Natural killer cell (primary cell): Measurements from ENCODE around the gene MAP4K4. TPM values are rescaled to one million over a fixed set of nuclear protein-coding genes. Genes with fewer than 3 reads are reported as not detected.

Experiments
- ATAC-seq, 3 donors: fragments of 150-1000 bp in 2 of 3; fragments of 200-7000 bp in 1 of 3; cut with Tn5 transposase; 1 replicate in 1 of 3; 2 replicates in 2 of 3; pipeline ENCODE4 v1.10.0; 2021; ENCODE audit warnings: mild to moderate bottlenecking in 2 of 3, moderate library complexity in 2 of 3
- DNase-seq, 2 donors: peaks; one replicate each; pipeline versions ENCODE4 v3.0.0 to v3.0.0-alpha.2; 2013 to 2021; ENCODE audit warnings: mixed read lengths in 1 of 2
- H3K27ac ChIP-seq: one replicate; pipeline ENCODE4 v1.5.1; 2013; ENCODE audit warnings: mild to moderate bottlenecking, low read length
- H3K27me3 ChIP-seq: one replicate; pipeline ENCODE4 v1.6.1; 2013; ENCODE audit warnings: low read length; ENCODE audit not compliant: control insufficient read depth, insufficient read depth
- H3K36me3 ChIP-seq: one replicate; pipeline ENCODE4 v1.6.1; 2013; ENCODE audit warnings: low read length; ENCODE audit not compliant: control insufficient read depth, insufficient read depth
- H3K4me1 ChIP-seq: one replicate; pipeline ENCODE4 v1.6.1; 2013; ENCODE audit warnings: low read length; ENCODE audit not compliant: control insufficient read depth, insufficient read depth
- H3K4me3 ChIP-seq: one replicate; pipeline ENCODE4 v1.5.1; 2013; ENCODE audit warnings: low read length
- H3K9me3 ChIP-seq: one replicate; pipeline ENCODE4 v1.6.1; 2013; ENCODE audit warnings: low read length; ENCODE audit not compliant: control insufficient read depth, insufficient read depth
- H3K27ac Mint-ChIP-seq, 2 donors: one replicate each; pipeline ENCODE4 v1.8.0; 2022; ENCODE audit warnings: mild to moderate bottlenecking in 2 of 2, mixed read lengths in 2 of 2, moderate library complexity in 1 of 2
- H3K27me3 Mint-ChIP-seq, 2 donors: one replicate each; pipeline ENCODE4 v1.8.0; 2022; ENCODE audit warnings: low read depth in 2 of 2, mixed read lengths in 2 of 2
- H3K36me3 Mint-ChIP-seq: one replicate; pipeline ENCODE4 v1.8.0; 2022; ENCODE audit warnings: mixed read lengths
- H3K4me1 Mint-ChIP-seq, 2 donors: one replicate each; pipeline ENCODE4 v1.8.0; 2022; ENCODE audit warnings: mixed read lengths in 2 of 2
- H3K4me3 Mint-ChIP-seq: one replicate; pipeline ENCODE4 v1.8.0; 2022; ENCODE audit warnings: mild to moderate bottlenecking, moderate library complexity, mixed read lengths
- H3K9me3 Mint-ChIP-seq, 2 donors: one replicate each; pipeline ENCODE4 v1.8.0; 2022; ENCODE audit warnings: mixed read lengths in 2 of 2
- CTCF ChIP-seq: fragments of 200-600 bp; IDR thresholded peaks from one replicate; pipeline ENCODE4 v1.8.0; 2022; ENCODE audit warnings: antibody characterized with exemption
- WGBS: methylation state at CpG from one replicate; pipeline ENCODE4 v1.1.7; 2013; ENCODE audit warnings: missing lambda C conversion rate; ENCODE audit not compliant: insufficient coverage; 5-methylcytosine and 5-hydroxymethylcytosine counted together
- intact Hi-C: fragments of 100-400 bp; cut with micrococcal nuclease; formaldehyde crosslinking; loops from one replicate; pipeline ENCODE4 v1.14.2; 2022
- total RNA-seq, 4 donors: library from RNA; stranded (reverse); fragments of 120-200 nt in 1 of 4; gene quantifications; one replicate each; pipeline versions ENCODE4 v1.2.3 to v1.2.4, GENCODE V29; 2013 to 2022

The MAP4K4 gene
- total RNA-seq, 3 donors from 2014 or later (not counting 1 experiment from before 2014, with no cell fraction given): 60.2 to 80.3 (median 66.5) TPM

DNA sequence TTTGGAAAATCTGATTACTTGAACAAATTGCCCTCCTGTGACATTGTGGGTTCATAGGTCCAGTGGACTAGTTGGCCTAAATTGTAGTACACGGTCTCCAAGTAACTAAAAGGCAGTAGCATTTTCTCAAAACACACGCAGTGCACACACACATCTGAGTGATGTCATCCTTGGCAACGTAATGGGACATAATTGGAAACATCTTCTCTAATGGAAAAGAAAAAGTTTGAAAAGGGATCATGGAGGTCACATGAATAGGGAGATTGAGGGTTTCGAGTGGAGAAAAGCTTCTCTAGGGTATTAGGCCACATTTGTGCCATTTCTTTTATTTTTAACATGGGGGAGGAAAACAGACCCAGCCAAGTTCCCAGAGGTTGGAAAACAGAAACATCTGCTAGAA is 93.3 kb downstream of the MAP4K4 start:
- no peak for TF ChIP-seq CTCF
- Mint-ChIP-seq H3K4me3 (no peak overlapping the region), H3K4me1 (peaks cover 58% of the 10 kb centered on the region in 2 donors), H3K9me3 (no peaks in the 10 kb centered on the region), H3K36me3 (no peaks in the 10 kb centered on the region), H3K27me3 (no peaks in the 10 kb centered on the region), H3K27ac (no peak overlapping the region)
- intact Hi-C loops: no loop called here
- Histone ChIP-seq H3K4me1 (no peaks in the 10 kb centered on the region), H3K9me3 (no peaks in the 10 kb centered on the region), H3K4me3 (no peak overlapping the region), H3K27ac (no peak overlapping the region), H3K27me3 (no peaks in the 10 kb centered on the region), H3K36me3 (peaks cover 3% of the 10 kb centered on the region)
- WGBS: 95% methylated on average over 4 of the region's 4 CpGs
- no peak for DNase-seq
- ATAC-seq: no peak

DNA sequence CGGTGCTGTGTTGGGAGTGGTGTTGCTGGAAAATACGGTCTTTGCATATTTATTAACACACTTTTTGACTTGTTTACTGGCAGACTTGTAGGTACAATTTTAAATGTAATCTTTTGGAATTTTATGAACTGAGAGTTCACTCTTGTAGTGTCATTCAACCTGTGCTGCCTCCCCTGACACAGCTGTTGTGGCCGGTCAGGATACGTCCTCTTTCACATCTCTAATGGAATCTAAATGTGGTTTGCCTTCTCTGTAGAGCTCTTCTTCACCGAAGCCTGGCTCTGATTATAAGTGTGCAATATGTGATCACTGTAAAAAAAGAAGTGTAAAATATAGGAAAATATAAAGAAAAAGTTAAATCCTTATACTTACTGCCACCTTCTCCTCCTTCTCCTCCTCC is 94.7 kb downstream of the MAP4K4 start:
- intact Hi-C loops: no loop called here

DNA sequence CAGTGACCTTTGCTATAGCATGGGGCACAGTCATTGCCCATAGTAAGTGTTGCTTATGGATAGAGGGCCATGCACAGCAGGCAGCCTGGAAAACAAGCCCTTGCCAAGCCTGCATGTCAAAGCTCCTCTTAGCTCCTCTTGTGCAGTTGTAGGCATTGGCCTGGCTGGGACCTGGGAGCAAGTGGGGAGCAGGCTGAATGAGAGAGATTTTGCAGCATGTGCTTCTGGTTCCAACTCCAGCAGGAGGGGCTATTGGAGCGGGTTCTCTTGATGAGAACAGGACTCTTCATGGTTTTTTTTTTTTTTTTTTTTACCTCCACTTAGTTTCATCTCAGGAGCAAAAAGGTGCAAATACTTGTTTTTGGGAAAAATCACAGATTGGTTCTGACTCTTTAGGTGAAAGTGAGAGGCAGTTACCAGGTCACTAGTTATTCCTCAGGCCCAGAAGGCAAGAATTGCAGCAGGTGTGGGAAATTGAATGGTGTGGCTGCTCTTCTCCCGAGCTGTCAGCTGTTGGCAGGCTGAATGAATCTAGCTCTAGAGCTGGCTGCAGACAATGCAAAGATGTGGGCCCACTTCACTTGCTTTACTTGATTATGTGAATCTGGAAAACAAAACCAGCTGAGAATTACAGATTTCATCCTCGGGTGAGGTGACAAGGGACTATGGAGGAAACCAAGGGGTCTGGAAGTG is 95.9 kb downstream of the MAP4K4 start:
- no peak for TF ChIP-seq CTCF
- Mint-ChIP-seq H3K27me3 (no peaks in the 10 kb centered on the region), H3K27ac (no peak overlapping the region), H3K36me3 (no peaks in the 10 kb centered on the region), H3K4me1 (peaks cover 53 to 55% of the 10 kb centered on the region in 2 donors), H3K9me3 (no peaks in the 10 kb centered on the region), H3K4me3 (no peak overlapping the region)
- peak in 1 of 2 donors; percentile 34 for DNase-seq
- ATAC-seq: no peak
- intact Hi-C loops: no loop called here
- no peaks in the 10 kb centered on the region for H3K27me3 ChIP-seq
- 95% methylated on average over 3 of the region's 3 CpGs for WGBS
- H3K36me3 ChIP-seq: peaks cover 3% of the 10 kb centered on the region
- H3K4me3 ChIP-seq: no peak overlapping the region
- H3K27ac ChIP-seq: no peak overlapping the region
- H3K4me1 ChIP-seq: no peaks in the 10 kb centered on the region
- no peaks in the 10 kb centered on the region for H3K9me3 ChIP-seq

More for the DNA sequence above, 94.7 kb downstream of the MAP4K4 start:
- Mint-ChIP-seq H3K9me3 (no peaks in the 10 kb centered on the region), H3K27ac (no peak overlapping the region), H3K4me1 (peaks cover 56 to 58% of the 10 kb centered on the region in 2 donors), H3K36me3 (no peaks in the 10 kb centered on the region), H3K4me3 (no peak overlapping the region), H3K27me3 (no peaks in the 10 kb centered on the region)
- 65% methylated on average over 2 of the region's 5 CpGs for WGBS
- H3K9me3 ChIP-seq: no peaks in the 10 kb centered on the region
- no peak overlapping the region for H3K4me3 ChIP-seq
- peaks cover 3% of the 10 kb centered on the region for H3K36me3 ChIP-seq
- ATAC-seq (no peak), DNase-seq (no peak)
- no peaks in the 10 kb centered on the region for H3K27me3 ChIP-seq
- no peak overlapping the region for H3K27ac ChIP-seq
- H3K4me1 ChIP-seq: no peaks in the 10 kb centered on the region
- TF ChIP-seq CTCF: no peak

GRCh38 chr2:101794141-101794540 is 96.6 kb downstream of the MAP4K4 start:
- Histone ChIP-seq H3K27ac (no peak overlapping the region), H3K4me3 (no peak overlapping the region), H3K27me3 (no peaks in the 10 kb centered on the region), H3K4me1 (no peaks in the 10 kb centered on the region), H3K9me3 (no peaks in the 10 kb centered on the region), H3K36me3 (peaks cover 3% of the 10 kb centered on the region)
- H3K9me3 Mint-ChIP-seq: no peaks in the 10 kb centered on the region
- WGBS: no CpG with 5 or more reads among the region's 2 CpGs
- peaks cover 47 to 49% of the 10 kb centered on the region in 2 donors for H3K4me1 Mint-ChIP-seq
- no peak overlapping the region for H3K27ac Mint-ChIP-seq
- no peak overlapping the region for H3K4me3 Mint-ChIP-seq
- DNase-seq (no peak), ATAC-seq (no peak)
- TF ChIP-seq CTCF: no peak
- no peaks in the 10 kb centered on the region for H3K27me3 Mint-ChIP-seq
- H3K36me3 Mint-ChIP-seq: no peaks in the 10 kb centered on the region
- intact Hi-C loops: no loop called here
